NCI-H2196 (cell line): Measurements from ENCODE around the gene RAB11A.
"Not testable (repeated sequence)": the region's sequence is repeated elsewhere in the genome, so short reads cannot be mapped to it uniquely, and the experiment has no call there.

Experiments
- DNase-seq: peaks from one replicate; lab custom pipeline; 2025; ENCODE audit not compliant: unreplicated experiment; lab: John Stamatoyannopoulos, UW

RAB11A gene

DNA sequence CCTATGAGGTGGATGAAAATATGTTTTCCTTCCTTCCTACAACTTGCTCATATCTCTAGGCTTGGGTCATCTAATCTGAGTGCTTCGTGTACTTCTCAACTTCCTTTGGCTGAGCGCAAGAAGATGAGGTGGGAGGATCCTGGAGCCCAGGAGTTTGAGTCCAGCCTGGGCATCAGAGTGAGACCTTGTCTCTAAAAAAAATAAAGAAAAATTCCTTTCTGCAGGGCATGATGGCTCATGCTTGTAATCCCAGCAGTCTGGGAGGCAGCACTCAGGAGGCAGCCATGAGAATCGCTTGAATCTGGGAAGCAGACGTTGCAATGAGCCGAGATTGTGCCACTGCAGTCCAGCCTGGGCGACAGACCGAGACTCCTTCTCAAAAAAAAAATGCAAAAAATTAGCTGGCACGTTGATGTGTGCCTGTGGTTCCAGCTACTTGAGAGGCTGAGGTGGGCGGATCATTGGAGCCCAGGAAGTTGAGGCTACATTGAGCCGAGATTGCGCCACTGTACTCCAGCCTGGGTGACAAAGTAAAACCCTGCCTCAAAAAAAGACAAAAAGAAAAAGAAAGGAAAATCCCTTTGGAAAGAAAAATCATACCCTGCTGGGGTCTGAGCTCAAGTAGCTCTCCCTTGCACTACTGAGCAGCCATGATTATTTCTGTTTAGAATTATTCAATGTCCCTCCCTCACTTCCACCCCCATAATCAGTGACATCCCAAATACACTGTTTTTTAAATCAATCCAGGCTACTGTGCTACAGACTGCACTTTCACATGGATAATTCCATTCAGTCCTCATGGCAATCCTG is 28.0 kb upstream of the RAB11A start:
- no peak for DNase-seq

DNA sequence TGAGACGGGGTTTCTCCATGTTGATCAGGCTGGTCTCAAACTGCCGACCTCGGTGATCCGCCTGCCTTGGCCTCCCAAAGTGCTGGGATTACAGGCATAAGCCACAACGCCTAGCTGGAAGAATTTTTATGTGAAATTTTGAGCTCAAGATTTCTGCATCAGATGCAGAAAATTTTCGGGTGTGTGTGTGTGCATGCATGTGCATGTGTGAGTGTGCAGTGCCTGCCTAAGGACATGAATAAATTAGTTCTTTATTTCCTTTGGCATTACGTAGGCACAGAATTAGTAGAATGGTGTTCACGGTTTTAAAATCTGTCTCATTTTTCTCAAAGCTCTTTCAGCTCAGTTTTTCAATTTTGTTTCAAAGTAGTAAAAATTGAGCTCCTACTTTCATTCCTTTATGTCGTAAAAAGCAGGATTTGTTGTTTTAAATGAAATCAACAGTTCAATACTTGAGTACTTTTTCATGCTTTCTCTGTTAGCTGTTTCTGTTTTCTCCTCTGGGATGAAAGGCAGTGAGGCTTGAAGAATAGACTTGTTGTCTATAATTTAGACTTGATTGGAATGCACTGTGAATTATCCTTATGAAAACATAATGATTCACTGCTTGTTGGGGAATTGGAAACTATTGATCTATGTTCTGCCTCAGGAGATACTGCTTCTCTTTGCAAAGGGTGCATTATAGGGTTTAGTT is 23.3 kb upstream of the RAB11A start:
- no peak for DNase-seq

DNA sequence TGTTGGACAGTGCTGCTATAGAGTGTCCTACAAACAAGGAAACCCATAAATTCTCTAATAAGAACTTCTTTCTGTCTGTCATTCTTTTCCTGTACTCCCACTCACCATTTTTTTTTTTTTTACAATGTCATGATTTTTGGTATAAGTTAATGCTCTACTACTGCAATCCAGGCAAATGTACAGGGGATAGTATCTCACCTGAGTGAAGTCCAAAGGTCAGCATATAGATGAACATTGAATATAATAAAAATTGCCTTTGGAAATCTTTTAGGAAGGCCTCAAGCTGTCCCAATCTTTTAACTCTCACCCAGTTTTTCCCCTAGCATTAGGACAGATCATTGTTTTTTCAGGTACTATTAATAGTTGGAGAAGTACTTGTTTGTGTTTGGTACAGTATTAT is 21.3 kb upstream of the RAB11A start:
- no peak for DNase-seq

DNA sequence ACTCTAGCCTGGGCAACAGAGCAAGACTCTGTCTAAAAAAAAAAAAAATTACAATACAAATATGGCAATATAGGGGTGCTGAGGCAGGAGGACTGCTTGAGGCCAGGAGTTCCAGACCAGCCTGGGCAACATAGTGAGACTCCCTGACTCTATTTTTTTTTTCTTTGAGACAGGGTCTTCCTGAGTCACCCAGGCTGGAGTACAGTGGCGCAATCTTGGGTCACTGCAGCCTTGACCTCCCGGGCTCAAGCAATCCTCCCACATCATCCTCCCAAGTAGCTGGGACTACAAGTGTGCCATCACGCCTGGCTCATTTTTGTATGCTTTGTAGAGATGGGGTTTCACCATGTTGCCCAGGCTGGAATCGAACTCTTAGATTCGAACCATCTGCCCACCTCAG is 17.3 kb upstream of the RAB11A start:
- DNase-seq: no peak

DNA sequence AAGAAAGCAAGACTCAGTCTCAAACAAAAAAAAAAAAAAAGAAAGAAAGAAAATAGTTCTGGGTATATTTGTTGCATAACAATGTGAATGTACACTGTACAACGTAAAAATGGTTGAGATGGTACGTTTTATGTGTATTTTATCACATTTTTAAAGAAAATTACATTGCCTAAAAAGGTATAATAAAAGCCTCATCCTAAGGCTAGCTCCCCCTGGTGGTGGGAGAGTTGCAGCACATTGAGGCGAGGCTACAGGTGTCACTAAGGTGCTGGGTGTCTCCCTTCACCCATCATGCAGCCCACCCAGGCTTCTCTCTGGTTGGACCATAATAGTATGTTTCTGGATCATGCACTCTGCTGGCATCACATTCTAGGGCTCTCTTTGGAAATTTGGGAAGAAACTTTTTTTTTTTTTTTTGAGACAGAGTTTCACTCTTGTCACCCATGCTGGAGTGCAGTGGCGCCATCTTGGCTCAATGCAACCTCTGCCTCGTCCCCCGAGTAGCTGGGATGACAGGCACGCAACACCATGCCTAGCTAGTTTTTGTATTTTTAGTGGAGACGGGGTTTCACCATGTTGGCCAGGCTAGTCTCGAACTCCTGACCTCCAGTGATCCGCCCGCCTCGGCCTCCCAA is 12.4 kb upstream of the RAB11A start:
- peak; percentile 23 for DNase-seq

DNA sequence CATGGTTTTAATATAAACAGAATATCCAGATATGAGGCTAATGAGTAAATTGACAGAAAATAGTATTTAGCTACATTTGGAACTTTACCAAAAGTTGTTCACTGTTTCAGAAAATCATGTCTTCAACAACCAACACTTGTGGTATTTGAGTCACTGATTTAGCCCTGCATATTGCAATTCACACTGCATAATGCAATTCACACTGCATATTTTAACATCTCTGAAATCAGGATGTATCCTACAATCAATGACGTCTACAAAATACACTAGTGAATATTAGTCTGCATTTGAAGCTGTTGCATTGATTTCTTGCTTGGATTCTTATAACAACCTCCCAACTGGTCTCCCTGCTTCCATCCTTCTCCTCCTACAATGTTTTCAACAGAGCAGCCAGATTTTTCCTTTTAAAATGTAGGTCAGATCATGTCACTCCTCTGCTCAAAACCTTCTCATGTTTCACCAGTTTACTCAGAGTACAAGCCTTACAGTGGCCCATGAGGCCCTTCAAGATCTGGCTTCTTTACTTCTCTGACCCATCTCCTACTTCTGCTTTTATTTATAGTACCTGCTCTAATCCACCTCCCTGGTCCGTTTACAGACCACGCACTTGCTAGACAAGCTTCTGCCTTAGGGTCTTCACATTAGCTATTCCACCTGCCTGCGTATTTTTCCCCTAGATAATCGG is 11.4 kb upstream of the RAB11A start:
- DNase-seq: no peak

DNA sequence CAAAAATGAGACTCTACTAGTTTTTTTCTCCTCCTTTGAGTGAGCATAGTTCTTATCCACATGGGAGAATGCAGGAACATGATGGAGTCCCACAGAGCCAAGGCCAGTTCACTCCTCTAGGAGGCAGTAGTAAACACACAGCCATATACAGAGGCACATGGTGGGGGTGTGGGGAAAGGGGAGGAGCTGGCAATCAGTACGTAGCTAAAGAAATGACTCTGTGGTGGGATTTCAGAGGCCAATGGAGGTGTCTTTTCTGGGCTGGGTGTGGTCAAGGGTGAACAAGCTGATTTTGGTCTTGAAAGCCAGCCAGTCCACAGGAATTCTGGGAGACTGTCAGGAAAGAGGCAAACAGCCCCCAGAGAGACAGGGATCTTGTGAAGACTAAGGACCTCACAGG is 6.6 kb upstream of the RAB11A start:
- no peak for DNase-seq

DNA sequence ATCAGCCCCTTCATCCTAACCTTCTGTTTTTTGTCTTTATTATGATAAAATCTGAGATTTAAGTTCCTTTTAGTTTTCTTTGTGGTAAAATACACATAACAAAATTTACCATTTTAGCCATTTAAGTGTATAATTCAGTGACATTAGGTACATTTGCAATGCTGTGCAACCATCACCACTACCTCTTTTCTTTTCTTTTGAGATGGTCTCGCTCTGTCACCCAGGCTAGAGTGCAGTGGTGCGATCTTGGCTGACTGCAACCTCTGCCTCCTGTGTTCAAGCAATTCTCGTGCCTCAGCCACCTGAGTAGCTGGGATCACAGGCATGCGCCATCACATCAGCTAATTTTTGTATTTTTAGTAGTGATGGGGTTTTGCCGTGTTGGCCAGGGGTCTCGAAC is 6.2 kb upstream of the RAB11A start:
- no peak for DNase-seq

DNA sequence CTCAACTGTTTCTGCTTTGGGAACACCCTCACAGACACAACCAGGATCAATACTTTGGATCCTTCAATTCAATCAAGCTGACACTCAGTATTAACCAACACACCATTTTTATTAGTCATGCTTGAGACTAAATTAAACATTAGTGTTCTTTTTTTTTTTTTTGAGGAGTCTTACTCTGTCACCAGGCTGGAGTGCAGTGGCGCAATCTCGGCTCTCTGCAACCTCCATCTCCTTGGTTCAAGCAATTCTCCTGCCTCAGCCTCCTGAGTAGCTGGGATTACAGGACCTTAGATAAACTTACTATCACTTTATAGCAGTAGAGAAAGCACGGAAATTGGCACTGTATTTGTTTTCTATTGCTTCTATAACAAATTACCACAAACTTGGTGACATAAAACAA is 2.0 kb upstream of the RAB11A start:
- no peak for DNase-seq

DNA sequence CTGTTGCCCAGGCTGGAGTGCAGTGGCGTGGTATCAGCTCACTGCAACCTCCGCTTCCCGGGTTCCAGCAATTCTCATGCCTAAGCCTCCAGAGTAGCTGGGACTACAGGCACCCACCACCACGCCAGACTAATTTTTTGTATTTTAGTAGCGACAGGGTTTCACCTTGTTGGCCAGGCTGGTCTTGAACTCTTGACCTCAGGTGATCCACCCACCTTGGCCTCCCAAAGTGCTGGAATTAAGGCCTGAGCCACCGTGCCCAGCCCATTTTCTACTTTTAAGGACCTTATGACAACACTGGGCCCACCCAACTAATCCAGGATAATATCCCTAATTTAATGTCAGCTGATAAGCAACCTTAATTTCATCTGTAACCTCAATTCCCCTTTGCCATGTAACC is 1.4 kb upstream of the RAB11A start:
- DNase-seq: not testable (repeated sequence)

DNA sequence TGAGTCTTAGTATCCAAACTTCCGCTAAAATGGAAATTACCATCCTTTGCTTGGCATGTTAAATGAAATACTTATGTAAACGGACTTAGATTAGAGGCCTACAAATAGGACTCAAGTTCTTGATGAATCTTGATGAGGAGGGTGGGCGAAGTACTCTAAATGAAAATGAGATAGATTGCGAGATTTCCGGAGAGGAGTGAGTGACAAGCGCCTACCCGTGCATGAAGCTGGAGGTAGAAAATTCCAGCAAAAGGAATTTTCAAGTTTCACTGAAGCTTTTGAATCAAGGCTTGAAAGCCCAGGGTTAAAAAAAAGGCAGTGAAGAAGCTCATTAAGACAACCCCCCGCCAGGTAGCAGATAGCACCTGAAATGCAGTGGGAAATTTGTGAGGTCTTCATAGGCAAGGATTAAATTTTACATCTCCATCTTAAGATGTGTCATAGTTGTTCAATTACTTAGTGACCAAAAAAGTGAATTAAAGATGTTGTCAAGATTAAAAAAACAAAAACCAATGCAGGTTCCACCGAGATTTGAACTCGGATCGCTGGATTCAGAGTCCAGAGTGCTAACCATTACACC is 655 bp upstream of the RAB11A start:
- DNase-seq: no peak

DNA sequence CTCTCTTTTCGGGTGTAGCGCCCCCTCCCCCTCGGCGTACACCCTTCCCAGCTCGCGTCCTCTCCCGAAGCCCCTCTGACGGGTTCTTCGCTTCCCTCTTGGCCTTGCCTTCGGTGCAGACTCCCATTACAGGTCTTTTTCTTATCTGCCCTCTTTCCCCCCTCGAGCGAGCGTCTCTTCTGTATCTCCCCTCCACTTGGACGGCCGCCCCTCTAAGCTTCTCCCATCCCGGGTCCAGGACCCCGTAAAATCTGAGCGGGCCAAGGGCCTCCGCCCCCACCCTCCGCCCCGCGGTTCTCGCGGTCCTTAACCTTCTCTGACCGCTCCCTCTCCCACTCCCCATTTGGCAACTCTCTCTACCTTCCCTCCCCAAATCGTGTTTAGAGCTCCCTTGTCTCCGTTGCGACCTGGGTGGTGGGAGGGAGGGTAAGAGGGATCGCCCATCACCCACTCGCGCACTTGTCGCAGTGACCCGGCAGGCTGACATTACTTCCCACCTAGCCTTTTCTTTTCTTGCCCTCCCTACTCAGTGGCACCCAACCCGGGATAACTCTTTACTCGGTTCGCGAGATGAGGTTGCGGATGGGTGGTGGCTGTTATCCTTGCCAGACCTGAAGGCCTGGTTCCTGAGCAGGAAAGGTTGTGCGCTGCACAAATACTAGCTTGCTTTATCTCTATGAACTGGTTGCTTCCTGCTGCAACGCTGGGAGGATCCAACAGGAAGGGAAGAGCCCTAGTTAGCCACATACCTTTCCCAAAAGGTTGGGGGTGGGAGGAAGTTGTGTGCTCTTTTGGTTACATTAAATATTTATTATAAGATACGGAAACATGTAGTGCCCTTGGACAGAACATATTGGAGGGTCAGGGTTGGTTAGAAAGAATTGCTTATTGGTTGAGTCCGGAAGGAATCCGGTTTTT is 922 bp downstream of the RAB11A start:
- peak; percentile 11 for DNase-seq

DNA sequence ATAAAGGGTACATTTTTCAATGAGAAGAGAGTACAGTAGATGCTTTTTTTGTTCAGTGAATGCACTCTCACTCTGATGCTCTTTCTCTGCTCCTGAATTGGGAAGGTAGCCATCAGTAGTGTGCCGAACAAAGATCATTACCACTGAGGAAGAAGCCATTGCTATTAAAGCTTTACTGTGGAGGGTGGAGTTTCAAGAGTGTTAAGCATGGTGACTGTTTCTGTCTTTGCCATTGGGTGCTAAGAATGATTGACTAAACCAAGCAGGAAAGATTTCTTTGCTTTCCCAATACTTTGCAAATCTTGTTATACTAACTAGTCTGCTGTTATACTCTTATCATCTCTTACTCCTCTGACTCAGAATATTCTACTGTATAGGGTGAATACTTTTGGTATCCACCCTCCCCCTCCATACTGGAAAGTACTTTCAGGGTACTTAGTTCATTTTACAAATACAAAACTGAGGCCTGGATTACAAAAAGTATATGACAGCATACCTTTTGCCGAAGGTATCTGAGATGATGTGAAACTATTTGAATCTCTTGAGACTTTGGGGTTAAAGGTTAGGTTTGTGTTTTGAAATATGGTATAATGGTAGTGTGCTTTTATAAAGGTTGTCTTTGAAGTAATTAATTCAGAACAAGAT is 1.7 kb downstream of the RAB11A start:
- no peak for DNase-seq

DNA sequence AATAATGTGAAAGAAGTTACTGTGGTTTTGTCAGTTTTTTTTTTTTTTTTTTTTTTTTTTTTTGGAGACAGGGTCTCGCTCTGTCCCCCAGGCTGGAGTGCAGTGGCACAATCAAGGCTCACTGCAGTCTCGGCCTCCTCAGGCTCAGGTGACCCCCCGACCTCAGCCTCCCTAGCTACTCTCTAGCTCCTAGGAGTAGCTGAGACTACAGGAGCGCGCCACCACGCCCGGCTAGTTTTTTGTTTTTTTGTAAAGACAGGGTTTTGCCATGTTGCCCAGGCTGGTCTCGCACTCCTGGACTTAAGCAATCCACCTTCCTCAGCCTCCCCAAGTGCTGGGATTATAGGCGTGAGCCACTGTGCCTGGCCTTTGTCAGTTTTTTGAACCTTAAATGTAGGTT is 2.6 kb downstream of the RAB11A start:
- not testable (repeated sequence) for DNase-seq

DNA sequence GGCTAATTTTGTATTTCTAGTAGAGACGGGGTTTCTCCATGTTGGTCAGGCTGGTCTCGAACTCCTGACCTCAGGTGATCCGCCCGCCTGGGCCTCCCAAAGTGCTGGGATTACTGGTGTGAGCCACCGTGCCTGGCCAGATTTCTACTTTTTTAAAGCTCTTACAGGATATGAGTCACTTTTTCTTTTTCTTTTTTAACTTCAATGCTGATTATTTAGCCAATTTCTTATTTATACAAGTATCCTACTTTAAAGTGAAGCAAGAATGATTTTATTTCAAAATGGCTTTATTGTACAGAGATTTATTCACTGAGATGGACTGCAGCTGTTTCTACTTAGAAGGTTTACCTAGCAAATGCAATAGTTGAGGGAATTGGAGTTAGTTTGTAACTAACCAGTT is 3.3 kb downstream of the RAB11A start:
- not testable (repeated sequence) for DNase-seq

DNA sequence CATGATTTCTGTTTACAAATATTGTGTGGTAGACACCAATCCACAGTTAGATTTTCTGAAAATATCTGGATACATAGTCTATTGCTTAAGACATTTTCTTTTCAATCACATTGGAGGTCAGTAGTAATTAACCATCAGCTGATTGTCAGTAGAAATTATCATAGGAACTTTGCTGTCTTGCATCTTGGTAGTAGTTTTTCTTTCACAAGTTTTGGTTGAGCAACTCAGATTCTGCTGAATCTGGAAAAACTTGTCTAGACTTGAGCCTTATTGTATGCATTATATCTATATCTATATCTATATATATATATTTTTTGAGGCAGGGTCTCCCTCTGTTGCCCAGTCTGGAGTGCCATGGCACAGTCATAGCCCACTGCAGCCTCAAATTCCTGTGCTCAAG is 4.0 kb downstream of the RAB11A start:
- no peak for DNase-seq

DNA sequence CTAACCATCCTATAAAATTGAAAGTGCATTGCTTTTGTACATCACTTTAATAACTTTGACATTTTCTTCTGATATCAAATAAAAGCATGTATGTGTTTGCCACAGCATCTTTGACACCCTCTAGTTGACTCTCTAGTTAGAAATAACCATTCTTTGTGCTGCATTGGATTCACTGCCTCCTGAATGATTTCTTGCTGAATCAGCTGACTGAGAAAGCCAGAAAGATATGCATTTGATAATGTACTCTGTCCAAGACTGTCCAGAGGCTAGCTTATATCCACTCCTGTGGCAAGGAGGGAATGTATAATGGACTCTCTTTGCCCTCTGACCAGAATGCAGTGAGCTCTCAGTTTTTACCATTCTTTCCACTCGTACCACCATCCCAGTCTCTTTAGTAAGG is 6.2 kb downstream of the RAB11A start:
- no peak for DNase-seq

DNA sequence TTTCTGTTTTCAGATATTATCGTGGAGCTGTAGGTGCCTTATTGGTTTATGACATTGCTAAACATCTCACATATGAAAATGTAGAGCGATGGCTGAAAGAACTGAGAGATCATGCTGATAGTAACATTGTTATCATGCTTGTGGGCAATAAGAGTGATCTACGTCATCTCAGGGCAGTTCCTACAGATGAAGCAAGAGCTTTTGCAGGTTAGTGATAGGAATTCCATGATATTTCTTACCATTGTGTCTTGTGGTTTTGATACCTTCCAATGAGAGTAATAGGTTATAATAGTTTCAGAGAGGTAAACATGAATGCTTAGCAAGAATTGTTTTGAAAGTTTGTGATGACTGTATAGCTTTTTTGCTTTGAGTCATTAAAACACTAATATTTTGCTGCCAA is 8.5 kb downstream of the RAB11A start:
- DNase-seq: no peak

DNA sequence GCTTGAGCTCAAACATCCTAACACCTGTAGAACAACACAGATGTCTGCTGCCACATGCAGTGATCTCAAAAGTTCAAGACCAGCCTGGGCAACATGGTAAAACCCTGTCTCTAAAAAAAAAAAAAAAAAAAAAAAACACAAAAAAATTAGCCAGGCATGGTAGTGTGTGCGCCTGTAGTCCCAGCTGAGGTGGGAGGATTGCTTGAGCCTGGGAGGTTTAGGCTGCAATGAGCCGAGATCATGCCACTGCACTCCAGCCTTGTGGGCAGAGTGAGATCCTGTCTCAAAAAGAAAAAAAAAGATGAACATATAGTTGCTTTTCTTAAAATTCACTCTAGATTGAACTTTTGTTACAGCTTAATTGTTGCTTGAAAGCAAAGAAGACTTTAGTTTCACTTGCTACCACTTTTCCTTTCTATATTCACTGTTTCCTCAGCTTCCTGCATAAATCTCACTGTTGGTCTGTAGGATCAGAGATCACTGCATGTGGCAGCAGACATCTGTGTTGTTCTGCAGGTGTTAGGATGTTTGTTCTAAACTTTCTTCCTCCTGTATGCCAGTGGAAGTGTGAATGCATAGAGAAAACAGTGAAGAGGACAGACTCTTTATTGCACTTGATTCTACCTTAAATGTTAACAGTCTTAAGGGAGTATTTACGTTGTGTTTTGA is 12.6 kb downstream of the RAB11A start:
- no peak for DNase-seq
